ENCODE measurements around the gene RGS9.

Gene RGS9

GRCh38 chr17:65207448-65207847 is 70.3 kb downstream of the RGS9 start:
- peak in 1 of 3 donors; percentile 15 for DNase-seq (ENCODE audit: low read depth in 3 of 3)

- DNase-seq (ENCODE audit: low read depth in 3 of 3), result no peak
Observed at GRCh38 chr17:65208717-65209116, 71.5 kb downstream of the RGS9 start.

- no peak for DNase-seq (ENCODE audit: low read depth in 3 of 3)
Observed at GRCh38 chr17:65218261-65218660, 81.1 kb downstream of the RGS9 start.

- DNase-seq (ENCODE audit: low read depth in 3 of 3), result no peak
Observed at GRCh38 chr17:65219124-65219523, 82.0 kb downstream of the RGS9 start.

- DNase-seq (ENCODE audit: low read depth in 3 of 3), result no peak
Observed at GRCh38 chr17:65219707-65220106, 82.5 kb downstream of the RGS9 start.

- DNase-seq (ENCODE audit: low read depth in 3 of 3), result no peak
Observed at GRCh38 chr17:65220732-65221131, 83.6 kb downstream of the RGS9 start.

- DNase-seq (ENCODE audit: low read depth in 3 of 3), result no peak
Observed at GRCh38 chr17:65222214-65222738, 85.1 kb downstream of the RGS9 start.

- DNase-seq (ENCODE audit: low read depth in 3 of 3), result no peak
Observed at GRCh38 chr17:65225061-65225460, 87.9 kb downstream of the RGS9 start.

GRCh38 chr17:65226227-65226626 is 89.1 kb downstream of the RGS9 start:
- no peak for DNase-seq (ENCODE audit: low read depth in 3 of 3)

GRCh38 chr17:65227637-65228036 is 90.5 kb downstream of the RGS9 start:
- no peak for DNase-seq (ENCODE audit: low read depth in 3 of 3)

- DNase-seq (ENCODE audit: low read depth in 3 of 3), result no peak
Observed at GRCh38 chr17:65228287-65228686, 91.1 kb downstream of the RGS9 start.

GRCh38 chr17:65228734-65229620 is 91.8 kb downstream of the RGS9 start:
- peak; percentile 27 to 55 (median 31) for DNase-seq (ENCODE audit: low read depth in 3 of 3)

GRCh38 chr17:65229621-65229995 is 92.4 kb downstream of the RGS9 start:
- DNase-seq (ENCODE audit: low read depth in 3 of 3), result no peak

- DNase-seq (ENCODE audit: low read depth in 3 of 3), result no peak
Observed at GRCh38 chr17:65230040-65230439, 92.9 kb downstream of the RGS9 start.

- no peak for DNase-seq (ENCODE audit: low read depth in 3 of 3)
Observed at GRCh38 chr17:65231086-65231485, 93.9 kb downstream of the RGS9 start.

- DNase-seq (ENCODE audit: low read depth in 3 of 3), result peak; percentile 30 to 48 (median 32)
Observed at GRCh38 chr17:65231662-65232335, 94.6 kb downstream of the RGS9 start.

- DNase-seq (ENCODE audit: low read depth in 3 of 3), result no peak
Observed at GRCh38 chr17:65235284-65235683, 98.1 kb downstream of the RGS9 start.

GRCh38 chr17:65236321-65236720 is 99.2 kb downstream of the RGS9 start:
- DNase-seq (ENCODE audit: low read depth in 3 of 3), result no peak

- no peak for DNase-seq (ENCODE audit: low read depth in 3 of 3)
Observed at GRCh38 chr17:65243838-65244625, 106.9 kb downstream of the RGS9 start.

GRCh38 chr17:65246252-65246651 is 109.1 kb downstream of the RGS9 start:
- no peak for DNase-seq (ENCODE audit: low read depth in 3 of 3)

- no peak for DNase-seq (ENCODE audit: low read depth in 3 of 3)
Observed at GRCh38 chr17:65249774-65250173, 112.6 kb downstream of the RGS9 start.

- DNase-seq (ENCODE audit: low read depth in 3 of 3), result no peak
Observed at GRCh38 chr17:65254166-65254565, 117.0 kb downstream of the RGS9 start.

Measured in stimulated activated CD4-positive, alpha-beta T cell treated with anti-CD3 and anti-CD28 coated beads, TNF-alpha, amount 100 ng/mL, for 48 hours (primary cell).